T-helper 9 cell (primary cell): Measurements from ENCODE around the gene ERBIN.
"Not testable (repeated sequence)": the region's sequence is repeated elsewhere in the genome, so short reads cannot be mapped to it uniquely, and the experiment has no call there.

ENCODE experiments used
- DNase-seq: peaks from one replicate; pipeline ENCODE4 v3.0.0-alpha.2; 2020

Gene ERBIN

DNA sequence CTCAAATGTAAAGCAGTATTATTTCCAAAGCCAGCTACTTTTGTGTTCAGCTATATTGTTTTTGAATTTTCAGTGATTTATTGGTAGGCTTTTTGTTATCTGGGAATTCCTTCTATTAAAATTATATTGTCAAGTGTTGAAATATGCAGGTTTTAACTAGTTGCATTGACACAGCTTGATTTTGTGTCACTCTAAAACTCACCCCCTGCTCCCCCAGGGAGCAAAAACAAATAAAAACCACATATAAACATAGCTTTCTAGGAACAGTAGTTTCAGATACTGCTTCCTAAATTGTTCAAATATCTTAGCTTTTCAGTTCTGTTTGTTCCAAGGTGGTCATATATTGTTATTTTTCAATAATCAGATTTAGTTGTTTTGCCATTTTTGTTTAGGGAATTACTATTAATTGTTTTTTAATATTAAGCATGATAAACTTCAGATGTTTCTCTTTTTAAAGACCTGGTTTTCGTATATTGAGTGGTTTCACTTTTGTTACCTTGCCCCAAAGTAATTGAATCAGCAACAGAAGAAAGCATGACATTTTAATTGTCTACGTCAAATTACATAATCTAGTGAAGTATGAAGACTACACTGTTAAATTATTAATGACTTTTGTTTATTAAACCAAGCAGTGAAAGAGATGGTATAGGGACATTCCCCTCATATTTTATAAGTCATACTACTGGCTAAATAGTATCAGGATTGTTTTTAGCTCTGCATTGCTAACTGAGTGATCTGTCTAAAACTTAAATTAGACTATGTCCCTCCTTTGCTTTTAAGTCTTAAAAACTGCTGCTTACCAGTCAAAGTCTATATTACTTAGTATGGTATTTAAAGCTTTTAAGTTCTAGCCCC is 43.4 kb downstream of the ERBIN start:
- no peak for DNase-seq

DNA sequence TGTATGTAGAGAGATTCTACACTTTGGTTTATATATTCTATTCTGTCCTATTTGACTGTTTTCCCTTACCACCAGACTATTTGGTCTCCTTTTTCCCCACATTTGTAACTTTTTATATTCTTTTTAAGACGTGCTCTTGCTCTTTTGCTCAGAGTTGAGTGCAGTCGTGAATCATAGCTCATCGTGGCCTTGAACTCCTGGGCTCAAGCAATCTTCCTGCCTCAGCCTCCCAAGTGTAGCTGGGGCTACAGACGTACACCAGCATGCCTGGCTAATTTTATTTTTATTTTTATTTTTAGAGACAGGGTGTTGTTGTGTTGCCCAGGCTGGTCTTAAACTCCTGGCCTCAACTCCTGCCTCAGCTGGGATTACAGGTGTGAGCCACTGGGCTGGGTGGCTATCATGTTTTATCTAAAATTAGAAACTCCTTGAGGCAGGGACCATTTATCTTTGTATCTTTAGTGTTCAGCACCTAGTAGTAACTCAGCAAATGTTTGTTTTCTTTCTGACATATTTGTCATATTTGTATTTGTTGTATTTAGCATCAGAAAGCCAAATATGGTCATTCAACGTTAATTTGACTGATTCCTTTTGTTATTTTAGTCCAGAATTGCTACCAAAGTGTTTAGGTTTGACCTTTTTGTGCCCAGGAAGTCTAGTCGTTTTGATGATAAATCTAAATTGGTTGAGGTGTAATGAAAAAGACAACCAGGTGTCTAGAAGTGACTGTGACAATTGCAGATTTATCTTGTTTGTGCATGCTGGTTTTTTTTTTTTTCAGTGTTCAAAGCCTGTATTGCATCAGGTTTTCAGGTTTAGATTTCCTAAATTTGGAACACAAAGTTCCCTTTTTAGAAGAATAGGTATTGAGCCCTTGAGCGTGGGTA is 44.3 kb downstream of the ERBIN start:
- DNase-seq: no peak

DNA sequence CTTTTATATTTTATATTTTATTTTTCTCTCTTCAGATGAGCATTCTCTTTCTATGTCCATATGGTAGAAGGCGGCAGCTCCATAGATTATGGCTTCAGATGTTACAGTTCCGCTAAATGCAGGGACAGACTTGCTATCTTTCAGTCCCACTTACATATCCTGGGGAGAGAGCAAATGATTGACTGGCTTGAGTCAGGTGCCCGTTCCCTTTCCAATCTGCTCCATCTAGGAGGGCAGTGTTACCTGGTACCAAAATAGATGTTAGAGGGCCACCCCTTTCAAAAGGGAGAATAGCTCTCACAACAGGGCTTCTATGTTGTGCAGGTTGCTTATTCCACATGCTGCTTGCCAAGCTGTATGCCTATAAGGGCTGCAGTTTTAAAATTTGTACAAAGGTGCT is 45.3 kb downstream of the ERBIN start:
- DNase-seq: no peak

- DNase-seq: not testable (repeated sequence)
These were observed 46.5 kb downstream of the ERBIN start for GRCh38 chr5:65972896-65973295.

DNA sequence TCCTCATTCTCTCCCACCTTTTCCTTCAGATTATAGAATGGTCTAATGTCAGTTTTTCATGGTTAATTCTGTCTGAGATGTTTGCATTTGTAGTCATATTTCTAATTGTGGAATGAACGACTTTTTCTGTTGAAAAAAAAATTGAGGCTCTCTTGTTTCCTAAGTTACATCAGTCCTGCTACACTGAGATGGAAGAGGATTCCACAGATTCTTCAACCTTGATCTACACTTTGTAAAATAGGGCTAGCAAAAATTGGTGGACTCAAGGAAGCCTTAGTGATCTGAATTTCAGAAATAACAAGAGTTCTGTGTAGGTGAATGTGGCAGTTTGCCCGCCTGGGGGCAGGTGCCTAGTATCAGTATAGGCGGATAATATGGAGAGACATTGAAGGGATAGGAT is 51.9 kb downstream of the ERBIN start:
- DNase-seq: no peak

DNA sequence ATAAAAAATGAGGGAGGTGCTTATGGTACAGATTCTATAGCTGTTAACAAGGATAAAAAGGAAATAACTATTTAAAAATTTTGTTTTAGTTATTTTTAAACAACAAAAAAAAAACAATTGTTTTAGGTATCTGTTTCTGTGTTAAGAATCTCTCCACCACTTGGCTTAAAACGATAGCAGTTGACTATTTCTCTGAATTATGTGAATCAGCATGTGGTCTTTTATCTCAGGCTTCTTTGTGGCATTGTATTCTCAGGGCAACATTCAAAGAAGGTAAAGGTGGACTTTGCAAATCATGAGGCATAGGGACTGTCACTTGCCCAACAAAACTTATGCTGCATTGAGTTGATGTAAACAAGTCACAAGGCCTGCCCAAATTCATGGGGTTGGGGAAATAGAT is 55.2 kb downstream of the ERBIN start:
- no peak for DNase-seq

GRCh38 chr5:65981969-65982619 is 55.7 kb downstream of the ERBIN start:
- DNase-seq: no peak

GRCh38 chr5:65982635-65983034 is 56.3 kb downstream of the ERBIN start:
- DNase-seq: no peak

DNA sequence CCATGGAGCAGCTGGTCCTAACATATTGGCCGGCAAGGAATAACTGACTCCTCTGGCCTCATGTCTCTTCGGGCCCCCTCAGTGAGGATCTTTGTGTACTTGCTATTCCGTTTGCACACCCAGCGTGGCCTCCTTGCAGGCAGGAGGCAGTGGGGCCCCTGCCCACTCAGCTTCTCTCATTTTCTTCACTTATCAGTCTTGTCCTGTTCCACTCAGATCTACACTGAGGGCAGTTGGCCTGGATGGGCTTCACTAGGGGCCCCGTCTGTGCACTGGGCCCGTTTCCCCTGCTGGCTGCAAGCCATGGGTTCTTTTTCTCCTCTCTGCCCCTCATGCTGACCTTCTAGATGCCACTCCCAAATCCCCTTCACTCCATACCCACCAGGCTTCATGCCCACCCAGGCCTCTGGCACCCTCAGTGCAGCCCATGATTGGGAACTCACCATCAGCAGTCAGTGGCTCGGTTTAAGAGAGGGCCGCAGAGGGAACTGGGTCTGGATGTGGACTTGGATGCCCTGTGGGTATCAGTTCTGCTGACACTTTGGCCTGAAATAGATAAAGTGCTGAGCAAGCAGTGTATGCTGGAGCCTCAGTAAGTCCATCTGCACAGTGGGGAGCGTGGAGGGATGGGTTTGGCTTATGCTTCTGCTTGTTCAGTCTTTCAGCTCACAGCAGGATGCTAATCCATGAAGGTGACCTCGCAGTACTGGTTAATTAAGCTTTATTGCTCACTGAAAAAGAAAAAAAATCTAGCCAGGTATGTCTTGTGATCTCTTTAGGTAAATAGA is 57.9 kb downstream of the ERBIN start:
- no peak for DNase-seq

GRCh38 chr5:65986050-65986451 is 59.7 kb downstream of the ERBIN start:
- DNase-seq: no peak

DNA sequence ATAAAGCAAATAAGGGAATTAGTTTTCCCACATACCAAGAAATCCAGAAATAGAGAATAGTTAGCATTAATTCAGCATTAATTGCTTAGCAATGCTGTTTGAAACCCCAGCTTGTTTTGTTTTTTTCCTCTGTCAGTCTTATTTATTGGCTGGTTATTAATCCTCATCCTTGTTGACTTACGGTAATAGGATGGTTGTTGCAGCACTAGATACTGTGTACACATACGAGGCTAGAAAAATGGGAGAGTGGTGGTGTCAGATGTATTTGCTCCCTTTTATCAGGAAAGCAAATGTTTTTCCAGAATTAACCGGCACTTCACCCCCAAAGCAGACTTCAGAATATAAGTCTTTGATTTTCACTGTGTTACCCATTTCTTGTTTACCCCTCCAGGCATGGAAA is 60.4 kb downstream of the ERBIN start:
- DNase-seq: no peak

- no peak for DNase-seq
These were observed 61.6 kb downstream of the ERBIN start for GRCh38 chr5:65987982-65988381.

DNA sequence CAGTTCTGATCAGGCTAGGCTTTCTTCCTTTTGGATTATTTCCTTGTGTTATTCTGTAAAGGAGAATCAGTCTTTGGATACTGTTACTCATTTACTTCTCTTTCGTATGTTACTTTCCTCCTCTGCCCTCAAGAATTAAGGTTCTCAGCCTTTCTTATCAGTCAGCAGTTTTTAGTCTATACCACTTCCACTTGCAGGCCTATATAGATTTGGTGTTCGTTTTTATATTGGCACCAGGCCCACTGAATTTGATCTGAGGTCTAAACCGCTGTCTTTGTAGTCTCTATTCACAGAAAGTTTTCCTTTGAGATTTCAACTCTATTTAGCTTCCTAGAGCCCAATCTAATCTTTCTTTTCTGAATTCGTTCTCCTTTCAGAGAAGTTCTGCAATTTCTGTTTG is 62.8 kb downstream of the ERBIN start:
- DNase-seq: no peak

- DNase-seq: no peak
These were observed 66.3 kb downstream of the ERBIN start for GRCh38 chr5:65992630-65993029.

DNA sequence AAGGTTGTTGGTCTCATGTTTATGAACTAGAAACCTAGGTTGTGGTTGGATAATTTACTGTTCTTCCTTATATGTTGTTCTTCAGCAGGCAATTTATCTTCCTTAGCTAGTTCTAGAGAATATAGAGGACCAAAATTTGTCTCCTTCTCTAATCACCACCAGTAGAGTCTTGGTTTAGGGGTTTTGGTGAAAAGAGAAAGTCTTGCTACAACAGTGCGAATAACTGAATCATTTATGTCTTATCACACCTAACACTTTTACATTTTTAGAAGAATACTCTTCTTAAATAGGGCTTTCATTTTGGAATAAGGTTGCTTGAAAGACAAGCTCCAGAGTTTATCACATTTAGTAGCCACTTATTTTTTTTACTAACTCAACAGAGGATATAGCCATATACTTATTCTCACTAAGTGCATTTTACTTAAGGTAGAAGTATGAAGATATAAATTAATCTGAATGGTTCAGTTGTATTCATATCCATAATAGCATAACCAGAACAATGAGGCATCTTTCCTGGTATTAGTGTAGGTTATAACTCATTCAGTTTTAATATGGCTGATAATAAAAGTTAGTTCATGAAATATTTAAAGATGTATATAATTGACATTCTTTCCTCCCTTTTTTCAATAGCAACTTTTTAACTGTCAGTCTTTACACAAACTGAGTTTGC is 67.9 kb downstream of the ERBIN start:
- no peak for DNase-seq

GRCh38 chr5:65999061-65999723 is 72.8 kb downstream of the ERBIN start:
- no peak for DNase-seq

GRCh38 chr5:66001952-66002351 is 75.6 kb downstream of the ERBIN start:
- DNase-seq: no peak

DNA sequence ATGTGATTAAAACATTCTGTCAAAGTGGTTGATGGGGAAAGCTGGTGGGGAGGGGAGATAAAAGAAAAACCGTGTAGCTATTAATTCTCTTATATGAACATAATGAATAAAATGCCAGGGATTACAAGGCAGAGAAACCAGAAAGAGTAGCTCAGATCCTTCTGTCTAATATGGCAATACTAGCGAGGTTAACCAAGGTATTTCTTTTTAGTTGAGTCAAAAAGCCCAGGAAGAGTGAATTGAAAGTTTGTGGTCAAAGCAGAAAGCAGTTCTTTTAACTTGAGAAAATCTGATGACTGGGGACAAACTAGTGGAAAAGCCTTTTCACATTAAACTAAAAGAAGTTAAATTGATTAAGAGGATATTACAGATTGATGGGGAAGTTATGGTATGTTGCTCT is 76.0 kb downstream of the ERBIN start:
- DNase-seq: no peak

- DNase-seq: no peak
These were observed 77.8 kb downstream of the ERBIN start for GRCh38 chr5:66004216-66004615.

DNA sequence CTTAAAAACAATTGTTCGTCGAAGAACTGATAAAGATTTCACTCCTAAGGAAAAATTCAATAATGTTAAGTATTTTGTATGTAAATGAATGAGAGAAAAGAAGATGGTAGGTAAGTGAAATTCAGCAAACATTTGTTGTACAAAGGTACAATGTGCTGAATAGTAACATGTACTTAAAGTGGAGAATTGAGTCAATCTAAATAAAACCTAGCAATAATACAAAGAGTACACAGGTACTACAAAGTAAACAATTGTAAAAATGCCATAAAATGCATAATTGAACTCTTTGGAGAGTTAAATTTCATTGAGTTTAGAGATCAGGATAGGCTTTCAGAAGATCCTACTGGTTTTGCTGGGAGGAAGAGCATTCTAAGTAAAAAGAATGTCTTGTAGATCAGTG is 82.9 kb downstream of the ERBIN start:
- no peak for DNase-seq

DNA sequence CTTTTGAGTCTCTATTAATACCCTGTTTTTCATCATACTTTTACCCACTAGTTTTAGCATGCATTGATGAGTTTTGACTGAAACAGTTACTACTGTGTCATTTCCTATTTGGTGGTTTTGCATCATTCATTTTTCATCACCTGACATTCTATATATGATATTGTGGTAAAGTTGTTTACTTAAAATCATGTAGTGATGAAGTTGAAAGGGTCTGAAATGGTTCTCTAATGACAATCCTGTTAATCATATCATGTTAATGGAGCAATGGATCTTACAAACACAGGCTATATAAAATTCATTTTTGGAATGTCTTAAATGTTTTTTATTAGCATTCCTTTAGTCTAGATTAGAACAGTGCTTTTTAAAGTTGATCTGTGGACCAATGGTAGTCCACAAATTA is 84.1 kb downstream of the ERBIN start:
- DNase-seq: no peak

DNA sequence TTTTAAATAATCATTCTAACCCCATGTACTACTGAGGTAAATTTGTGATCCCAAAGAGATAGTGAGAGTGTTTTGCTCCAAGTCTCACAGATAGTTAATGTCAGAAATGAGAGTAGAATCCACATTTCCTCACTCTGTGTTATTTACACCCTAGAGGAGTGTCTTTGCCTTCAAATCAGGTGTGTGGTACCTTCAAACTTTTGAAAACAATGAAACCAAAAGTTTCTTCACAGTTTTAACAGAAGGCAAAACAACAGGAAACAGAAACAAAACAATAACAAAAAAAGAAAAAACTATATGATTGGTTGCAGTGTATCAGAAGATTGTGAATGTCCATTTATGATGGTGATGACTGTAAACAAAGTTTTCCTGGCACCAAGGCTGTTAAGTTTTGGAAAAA is 85.9 kb downstream of the ERBIN start:
- DNase-seq: no peak
